Parathyroid adenoma (tissue), 2 donors: ENCODE data around the gene TMEM212.

Experiments used
- H2AFZ ChIP-seq: fragments of 300-600 bp; sonication (generic); one replicate; pipeline ENCODE4 v1.7.0; 2017; ENCODE audit warnings: antibody characterized with exemption, mild to moderate bottlenecking
- H3K27ac ChIP-seq: fragments of 300-600 bp; sonication (generic); one replicate; pipeline ENCODE4 v1.7.0; 2017
- H3K27me3 ChIP-seq: fragments of 300-600 bp; sonication (generic); one replicate; pipeline ENCODE4 v1.7.0; 2017; ENCODE audit warnings: low read length; ENCODE audit not compliant: control insufficient read depth, insufficient read depth
- H3K36me3 ChIP-seq: fragments of 300-600 bp; sonication (generic); one replicate; pipeline ENCODE4 v1.7.0; 2017; ENCODE audit warnings: low read length; ENCODE audit not compliant: control insufficient read depth, insufficient read depth
- H3K4me1 ChIP-seq: fragments of 300-600 bp; sonication (generic); one replicate; pipeline ENCODE4 v1.7.0; 2017; ENCODE audit warnings: control low read depth
- H3K4me2 ChIP-seq: fragments of 300-600 bp; sonication (generic); one replicate; pipeline ENCODE4 v1.7.0; 2017; ENCODE audit warnings: low read length
- H3K4me3 ChIP-seq: fragments of 300-600 bp; sonication (generic); one replicate; pipeline ENCODE4 v1.7.0; 2017; ENCODE audit warnings: low read depth, low read length
- H3K79me2 ChIP-seq: fragments of 300-600 bp; sonication (generic); one replicate; pipeline ENCODE4 v1.7.0; 2017; ENCODE audit warnings: control low read depth
- H3K9ac ChIP-seq: fragments of 300-600 bp; sonication (generic); one replicate; pipeline ENCODE4 v1.7.0; 2017; ENCODE audit warnings: mild to moderate bottlenecking
- H3K9me3 ChIP-seq: fragments of 300-600 bp; sonication (generic); one replicate; pipeline ENCODE4 v1.7.0; 2017; ENCODE audit warnings: low read length; ENCODE audit not compliant: control insufficient read depth
- TF ChIP-seq, protein P1 (sequence below): fragments of 300-600 bp; sonication (generic); IDR thresholded peaks from one replicate; pipeline ENCODE4 v1.7.0; 2017; ENCODE audit warnings: antibody characterized with exemption, mild to moderate bottlenecking
- donor health status: primary hyperparathyroidism.

TMEM212 gene

DNA sequence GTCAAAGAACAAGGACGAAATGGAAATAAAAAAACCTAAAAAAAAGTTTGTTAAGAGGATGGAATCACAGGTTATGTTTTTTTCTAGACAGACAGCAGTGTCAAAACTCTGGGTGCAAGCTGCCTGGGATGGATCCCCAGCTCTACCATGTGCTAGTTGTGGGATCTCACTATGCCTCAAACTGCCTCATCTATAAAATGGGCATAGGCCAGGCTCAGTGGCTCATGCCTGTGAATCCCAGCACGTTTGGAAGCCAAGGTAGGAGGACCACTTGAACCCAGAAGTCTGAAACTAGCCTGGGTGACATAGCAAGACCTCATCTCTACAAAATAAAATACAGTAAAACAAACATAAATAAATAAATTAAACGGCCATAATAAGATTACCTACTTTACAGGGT is 37.5 kb upstream of the TMEM212 start:
- H3K79me2 ChIP-seq, result no peaks in the 10 kb centered on the region
- peaks cover 4% of the 10 kb centered on the region for H3K4me1 ChIP-seq
- no peak overlapping the region for H3K9ac ChIP-seq
- TF ChIP-seq, protein P1, sequence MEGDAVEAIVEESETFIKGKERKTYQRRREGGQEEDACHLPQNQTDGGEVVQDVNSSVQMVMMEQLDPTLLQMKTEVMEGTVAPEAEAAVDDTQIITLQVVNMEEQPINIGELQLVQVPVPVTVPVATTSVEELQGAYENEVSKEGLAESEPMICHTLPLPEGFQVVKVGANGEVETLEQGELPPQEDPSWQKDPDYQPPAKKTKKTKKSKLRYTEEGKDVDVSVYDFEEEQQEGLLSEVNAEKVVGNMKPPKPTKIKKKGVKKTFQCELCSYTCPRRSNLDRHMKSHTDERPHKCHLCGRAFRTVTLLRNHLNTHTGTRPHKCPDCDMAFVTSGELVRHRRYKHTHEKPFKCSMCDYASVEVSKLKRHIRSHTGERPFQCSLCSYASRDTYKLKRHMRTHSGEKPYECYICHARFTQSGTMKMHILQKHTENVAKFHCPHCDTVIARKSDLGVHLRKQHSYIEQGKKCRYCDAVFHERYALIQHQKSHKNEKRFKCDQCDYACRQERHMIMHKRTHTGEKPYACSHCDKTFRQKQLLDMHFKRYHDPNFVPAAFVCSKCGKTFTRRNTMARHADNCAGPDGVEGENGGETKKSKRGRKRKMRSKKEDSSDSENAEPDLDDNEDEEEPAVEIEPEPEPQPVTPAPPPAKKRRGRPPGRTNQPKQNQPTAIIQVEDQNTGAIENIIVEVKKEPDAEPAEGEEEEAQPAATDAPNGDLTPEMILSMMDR, result no peak
- H3K4me3 ChIP-seq, result no peak overlapping the region
- no peaks in the 10 kb centered on the region for H3K36me3 ChIP-seq
- H3K9me3 ChIP-seq, result no peaks in the 10 kb centered on the region
- no peak overlapping the region for H3K4me2 ChIP-seq
- H2AFZ ChIP-seq, result no peak overlapping the region
- no peaks in the 10 kb centered on the region for H3K27me3 ChIP-seq
- H3K27ac ChIP-seq, result no peak overlapping the region

DNA sequence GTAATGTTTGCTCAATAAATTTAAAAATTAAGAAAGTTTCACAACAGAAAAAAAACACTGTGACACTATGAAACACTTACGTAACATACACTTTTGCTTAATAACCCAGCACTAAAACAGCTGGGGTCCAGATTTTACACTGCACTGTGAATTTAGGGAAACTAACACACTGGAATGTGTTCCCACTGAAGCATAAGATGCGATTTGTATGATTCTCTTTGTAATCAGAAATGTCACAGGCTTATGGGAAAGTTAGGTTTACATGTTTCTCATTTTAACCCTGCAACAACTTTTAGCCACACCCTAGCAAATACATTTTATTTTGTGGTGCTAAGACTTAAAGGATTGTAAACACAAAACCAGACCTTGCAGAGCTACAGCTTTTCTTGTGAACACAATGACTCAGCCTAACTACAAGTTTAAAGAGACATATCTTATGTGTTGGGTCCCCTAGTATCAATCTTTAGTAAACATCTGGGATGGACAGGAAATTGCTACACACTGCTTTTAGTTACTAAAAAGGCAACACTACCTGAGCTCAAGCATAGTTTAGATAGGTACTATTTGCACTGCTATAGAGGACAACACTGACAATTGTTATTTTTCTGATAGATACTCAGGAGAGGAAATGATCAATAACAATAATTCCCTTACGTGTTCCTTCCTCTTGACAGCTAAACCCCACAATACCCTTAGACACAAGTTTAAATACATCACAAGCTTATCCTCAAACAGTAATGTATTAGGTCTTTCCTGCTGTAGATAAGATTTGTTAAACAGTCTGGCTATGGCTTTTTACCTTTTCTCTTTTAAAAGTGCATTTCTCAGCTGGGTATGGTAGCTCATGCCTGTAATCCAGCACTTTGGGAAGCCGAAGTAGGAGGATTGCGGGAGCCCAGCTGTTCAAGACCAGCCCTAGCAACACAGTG is 36.7 kb upstream of the TMEM212 start:
- H3K79me2 ChIP-seq, result no peaks in the 10 kb centered on the region
- H3K9ac ChIP-seq, result no peak overlapping the region
- no peaks in the 10 kb centered on the region for H3K9me3 ChIP-seq
- no peaks in the 10 kb centered on the region for H3K36me3 ChIP-seq
- no peak overlapping the region for H2AFZ ChIP-seq
- H3K4me1 ChIP-seq, result peaks cover 4% of the 10 kb centered on the region
- TF ChIP-seq, protein P1, result no peak
- no peak overlapping the region for H3K4me3 ChIP-seq
- H3K27me3 ChIP-seq, result no peaks in the 10 kb centered on the region
- no peak overlapping the region for H3K4me2 ChIP-seq
- no peak overlapping the region for H3K27ac ChIP-seq

DNA sequence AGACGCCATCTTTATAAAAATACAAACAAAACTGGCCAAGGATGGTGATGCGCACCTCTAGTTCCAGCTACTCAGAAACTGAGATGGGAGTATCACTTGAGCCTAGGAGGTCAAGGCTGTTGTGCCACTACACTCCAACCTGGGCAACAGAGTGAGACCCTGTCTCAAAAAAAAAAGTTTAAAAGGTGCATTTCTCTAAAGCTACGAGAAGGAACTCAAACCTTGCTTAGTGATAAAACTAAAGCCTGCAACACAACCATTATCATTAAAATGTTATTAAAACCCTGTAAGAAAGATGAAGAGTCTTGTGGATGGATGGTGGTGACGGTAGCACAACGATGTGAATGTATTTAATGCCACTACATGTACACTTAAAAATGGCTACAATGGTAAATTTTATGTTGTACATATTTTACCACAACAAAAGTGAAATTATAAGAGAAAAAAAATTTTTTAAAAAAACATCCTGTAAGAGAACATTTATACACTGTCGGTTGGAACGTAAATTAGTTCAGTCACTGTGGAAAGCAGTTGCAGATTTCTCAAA is 35.9 kb upstream of the TMEM212 start:
- no peaks in the 10 kb centered on the region for H3K27me3 ChIP-seq
- no peaks in the 10 kb centered on the region for H3K36me3 ChIP-seq
- no peaks in the 10 kb centered on the region for H3K9me3 ChIP-seq
- no peak overlapping the region for H3K4me3 ChIP-seq
- no peak overlapping the region for H3K9ac ChIP-seq
- TF ChIP-seq, protein P1, result no peak
- peaks cover 4% of the 10 kb centered on the region for H3K4me1 ChIP-seq
- H3K4me2 ChIP-seq, result no peak overlapping the region
- H3K27ac ChIP-seq, result no peak overlapping the region
- H2AFZ ChIP-seq, result no peak overlapping the region
- H3K79me2 ChIP-seq, result no peaks in the 10 kb centered on the region

DNA sequence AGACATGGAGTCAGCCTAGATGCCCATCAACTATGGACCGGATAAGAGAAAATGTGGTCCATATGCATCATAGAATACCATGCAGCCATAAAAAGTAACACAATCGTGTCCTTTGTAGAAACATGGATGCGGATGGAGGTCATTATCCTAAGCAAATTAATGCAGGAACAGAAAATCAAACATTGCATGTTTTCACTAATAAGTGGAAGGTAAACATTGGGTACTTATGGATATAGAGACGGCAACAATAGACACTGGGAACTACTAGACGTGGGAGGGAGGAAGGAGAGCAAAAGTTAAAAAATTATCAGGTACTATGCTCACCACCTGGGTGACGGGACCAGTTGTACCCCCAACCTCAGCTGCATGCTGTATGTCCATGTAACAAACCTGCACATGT is 35.3 kb upstream of the TMEM212 start:
- H3K27me3 ChIP-seq, result no peaks in the 10 kb centered on the region
- no peaks in the 10 kb centered on the region for H3K79me2 ChIP-seq
- peaks cover 4% of the 10 kb centered on the region for H3K4me1 ChIP-seq
- H3K9ac ChIP-seq, result no peak overlapping the region
- no peaks in the 10 kb centered on the region for H3K36me3 ChIP-seq
- no peak overlapping the region for H3K27ac ChIP-seq
- TF ChIP-seq, protein P1, result no peak
- no peak overlapping the region for H3K4me3 ChIP-seq
- no peak overlapping the region for H2AFZ ChIP-seq
- H3K4me2 ChIP-seq, result no peak overlapping the region
- H3K9me3 ChIP-seq, result no peaks in the 10 kb centered on the region

DNA sequence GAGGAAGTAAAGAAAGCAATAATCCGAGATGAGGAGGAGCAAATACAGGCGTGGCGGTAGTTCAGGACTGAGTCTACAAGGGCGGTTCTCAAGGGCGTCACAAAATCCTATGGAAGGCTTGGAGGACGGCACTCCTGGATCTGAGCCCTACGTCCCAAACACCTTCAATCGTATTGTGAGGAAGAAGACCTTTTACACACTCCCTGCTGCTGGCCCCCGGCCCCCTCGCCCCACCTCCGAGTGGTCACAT is 33.6 kb upstream of the TMEM212 start:
- H3K9ac ChIP-seq, result no peak overlapping the region
- no peaks in the 10 kb centered on the region for H3K27me3 ChIP-seq
- H3K4me2 ChIP-seq, result peak overlapping the region; percentile 85
- TF ChIP-seq, protein P1, result no peak
- H3K27ac ChIP-seq, result peak overlapping the region; percentile 81
- H3K9me3 ChIP-seq, result no peaks in the 10 kb centered on the region
- H3K4me3 ChIP-seq, result peak overlapping the region; percentile 81
- H3K79me2 ChIP-seq, result no peaks in the 10 kb centered on the region
- no peaks in the 10 kb centered on the region for H3K36me3 ChIP-seq
- H2AFZ ChIP-seq, result peak overlapping the region; percentile 85
- H3K4me1 ChIP-seq, result peaks cover 4% of the 10 kb centered on the region
